Measurements from ENCODE around the gene DNAH8. TPM values are rescaled to one million over a fixed set of nuclear protein-coding genes. Genes with fewer than 3 reads are reported as not detected.
"Not testable (repeated sequence)": the region's sequence is repeated elsewhere in the genome, so short reads cannot be mapped to it uniquely, and the experiment has no call there.

DNAH8 gene
- total RNA-seq, 1 experiment from 2014 or later: not detected

DNA sequence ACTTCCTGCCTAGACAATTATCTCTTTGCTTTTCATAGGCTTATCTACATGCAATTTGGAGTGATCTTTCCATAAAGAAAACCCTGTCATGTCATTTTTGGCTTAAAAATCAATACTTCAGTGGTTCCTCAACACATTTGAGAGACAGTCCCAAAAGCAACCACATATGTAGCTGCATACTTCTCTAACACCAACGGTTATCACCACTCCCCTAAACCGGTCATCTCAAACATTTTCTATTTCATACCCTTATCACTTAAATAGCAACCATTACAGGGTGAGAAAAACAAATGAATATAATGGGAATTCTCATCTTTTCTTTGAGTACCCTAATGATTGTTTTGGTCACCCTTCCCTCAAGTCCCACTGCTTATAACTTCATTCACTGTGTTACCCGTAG lies 17.3 kb upstream of the DNAH8 start:
- DNase-seq (ENCODE audit: low read depth, low spot score): no peak
- TF ChIP-seq, protein P1, sequence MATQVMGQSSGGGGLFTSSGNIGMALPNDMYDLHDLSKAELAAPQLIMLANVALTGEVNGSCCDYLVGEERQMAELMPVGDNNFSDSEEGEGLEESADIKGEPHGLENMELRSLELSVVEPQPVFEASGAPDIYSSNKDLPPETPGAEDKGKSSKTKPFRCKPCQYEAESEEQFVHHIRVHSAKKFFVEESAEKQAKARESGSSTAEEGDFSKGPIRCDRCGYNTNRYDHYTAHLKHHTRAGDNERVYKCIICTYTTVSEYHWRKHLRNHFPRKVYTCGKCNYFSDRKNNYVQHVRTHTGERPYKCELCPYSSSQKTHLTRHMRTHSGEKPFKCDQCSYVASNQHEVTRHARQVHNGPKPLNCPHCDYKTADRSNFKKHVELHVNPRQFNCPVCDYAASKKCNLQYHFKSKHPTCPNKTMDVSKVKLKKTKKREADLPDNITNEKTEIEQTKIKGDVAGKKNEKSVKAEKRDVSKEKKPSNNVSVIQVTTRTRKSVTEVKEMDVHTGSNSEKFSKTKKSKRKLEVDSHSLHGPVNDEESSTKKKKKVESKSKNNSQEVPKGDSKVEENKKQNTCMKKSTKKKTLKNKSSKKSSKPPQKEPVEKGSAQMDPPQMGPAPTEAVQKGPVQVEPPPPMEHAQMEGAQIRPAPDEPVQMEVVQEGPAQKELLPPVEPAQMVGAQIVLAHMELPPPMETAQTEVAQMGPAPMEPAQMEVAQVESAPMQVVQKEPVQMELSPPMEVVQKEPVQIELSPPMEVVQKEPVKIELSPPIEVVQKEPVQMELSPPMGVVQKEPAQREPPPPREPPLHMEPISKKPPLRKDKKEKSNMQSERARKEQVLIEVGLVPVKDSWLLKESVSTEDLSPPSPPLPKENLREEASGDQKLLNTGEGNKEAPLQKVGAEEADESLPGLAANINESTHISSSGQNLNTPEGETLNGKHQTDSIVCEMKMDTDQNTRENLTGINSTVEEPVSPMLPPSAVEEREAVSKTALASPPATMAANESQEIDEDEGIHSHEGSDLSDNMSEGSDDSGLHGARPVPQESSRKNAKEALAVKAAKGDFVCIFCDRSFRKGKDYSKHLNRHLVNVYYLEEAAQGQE (IDR thresholded peaks at IDR 0.05; ENCODE audit: low read depth): no peak
- no peak for TF ChIP-seq SIN3A (IDR thresholded peaks at IDR 0.05; ENCODE audit: low read depth)
- no peak for TF ChIP-seq YY1 (IDR thresholded peaks at IDR 0.05; ENCODE audit: extremely low read depth, insufficient replicate concordance, low read depth, low read length)
- TF ChIP-seq ELF1 (IDR thresholded peaks at IDR 0.05; ENCODE audit: borderline replicate concordance, low read depth): no peak
- no peak for TF ChIP-seq POLR2AphosphoS5 (IDR thresholded peaks at IDR 0.05; ENCODE audit: low read depth, low read length)
- no peak for ATAC-seq
- intact Hi-C loops (cut with micrococcal nuclease): no loop called here
- H3K4me3 ChIP-seq (replicated peaks in 1 of 2; ENCODE audit: low read depth in 1 of 2, low read length in 2 of 2): no peak overlapping the region
- H3K9ac ChIP-seq (ENCODE audit: low read length): no peak overlapping the region
- ChIA-PET CTCF (no interaction called here), RAD21 (ENCODE audit: low non-redundant PET in 1 of 2, low total read pairs in 2 of 2, uncharacterized antibody in 2 of 2, unreplicated experiment in 2 of 2) (no interaction called here), POLR2A (no interaction called here)
- H3K36me3 ChIP-seq (ENCODE audit: control insufficient read depth in 1 of 2, insufficient read depth in 2 of 2, low read length in 2 of 2): peaks cover 2 to 15% of the 10 kb centered on the region in 2 experiments; a peak in 2 of 4 replicates
- BruUV-seq (replicated peaks): no TSS peak
- H3K79me2 ChIP-seq (ENCODE audit: insufficient read depth, low read length): peaks cover 95% of the 10 kb centered on the region
- no peak overlapping the region for H3K27ac ChIP-seq (ENCODE audit: low read depth, low read length)
- no peaks in the 10 kb centered on the region for H3K9me2 ChIP-seq (ENCODE audit: insufficient read depth)
- peaks cover 0 to 8% of the 10 kb centered on the region in 2 experiments; a peak in 2 of 4 replicates for H3K4me1 ChIP-seq (ENCODE audit: control insufficient read depth in 1 of 2, insufficient read depth in 2 of 2, low read length in 2 of 2)
- peaks cover 15% of the 10 kb centered on the region; the same call in 1 of the 2 replicates for H4K20me1 ChIP-seq (ENCODE audit: insufficient read depth)
- no peak overlapping the region for H3K4me2 ChIP-seq (ENCODE audit: low read length)
- H2AFZ ChIP-seq (ENCODE audit: low read depth, low read length, poor library complexity, severe bottlenecking): no peak overlapping the region
- no peaks in the 10 kb centered on the region for H3K27me3 ChIP-seq (ENCODE audit: insufficient read depth, low read length)
- no peaks in the 10 kb centered on the region for H3K9me3 ChIP-seq (ENCODE audit: control insufficient read depth in 1 of 2, insufficient read depth in 1 of 2, low read depth in 1 of 2, low read length in 2 of 2)

DNA sequence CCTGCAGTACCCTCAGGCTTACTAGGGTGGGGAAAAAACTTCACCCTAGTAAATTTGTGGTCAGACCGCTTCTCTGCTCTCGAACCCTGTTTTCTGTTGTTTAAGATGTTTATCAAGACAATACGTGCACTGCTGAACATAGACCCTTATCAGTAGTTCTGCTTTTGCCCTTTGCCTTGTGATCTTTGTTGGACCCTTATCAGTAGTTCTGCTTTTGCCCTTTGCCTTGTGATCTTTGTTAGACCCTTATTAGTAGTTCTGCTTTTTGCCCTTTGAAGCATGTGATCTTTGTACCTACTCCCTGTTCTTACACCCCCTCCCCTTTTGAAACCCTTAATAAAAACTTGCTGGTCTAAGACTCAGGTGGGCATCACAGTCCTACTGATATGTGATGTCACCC lies 15.4 kb upstream of the DNAH8 start:
- peaks cover 2 to 15% of the 10 kb centered on the region in 2 experiments; a peak in 2 of 4 replicates for H3K36me3 ChIP-seq (ENCODE audit: control insufficient read depth in 1 of 2, insufficient read depth in 2 of 2, low read length in 2 of 2)
- H3K79me2 ChIP-seq (ENCODE audit: insufficient read depth, low read length): peaks cover 80% of the 10 kb centered on the region
- DNase-seq (ENCODE audit: low read depth, low spot score); BruUV-seq (replicated peaks); RAD21 ChIA-PET (ENCODE audit: low non-redundant PET in 1 of 2, low total read pairs in 2 of 2, uncharacterized antibody in 2 of 2, unreplicated experiment in 2 of 2); H3K27ac ChIP-seq (ENCODE audit: low read depth, low read length); H4K20me1 ChIP-seq (ENCODE audit: insufficient read depth); H3K27me3 ChIP-seq (ENCODE audit: insufficient read depth, low read length); ATAC-seq; H3K4me3 ChIP-seq (replicated peaks in 1 of 2; ENCODE audit: low read depth in 1 of 2, low read length in 2 of 2); POLR2A ChIA-PET; H3K9me3 ChIP-seq (ENCODE audit: control insufficient read depth in 1 of 2, insufficient read depth in 1 of 2, low read depth in 1 of 2, low read length in 2 of 2); CTCF ChIA-PET; intact Hi-C loops (cut with micrococcal nuclease); H3K4me2 ChIP-seq (ENCODE audit: low read length); H3K9me2 ChIP-seq (ENCODE audit: insufficient read depth); H3K9ac ChIP-seq (ENCODE audit: low read length); H2AFZ ChIP-seq (ENCODE audit: low read depth, low read length, poor library complexity, severe bottlenecking): not testable (repeated sequence)
- H3K4me1 ChIP-seq (ENCODE audit: control insufficient read depth in 1 of 2, insufficient read depth in 2 of 2, low read length in 2 of 2): peaks cover 0 to 11% of the 10 kb centered on the region in 2 experiments; a peak in 2 of 4 replicates
